ENCODE data around the gene HIVEP3.

GRCh38 chr1:41533731-41534080 is 385.0 kb downstream of the HIVEP3 start:
- no peak for TF ChIP-seq CTCF (IDR thresholded peaks at IDR 0.05; ENCODE audit: low read depth, low read length)
- no peak for TF ChIP-seq POLR2A (IDR thresholded peaks at IDR 0.05; ENCODE audit: extremely low read depth, insufficient read length)
